Neural progenitor cell (in vitro differentiated cells): ENCODE data around the gene KCNK7.

Source experiments
- EZH2 ChIP-seq: fragments of 200-600 bp; sonication (generic); IDR thresholded peaks from 2 replicates; pipeline ENCODE4 v1.6.1; 2017; ENCODE audit warnings: antibody characterized with exemption, mild to moderate bottlenecking, moderate library complexity
- EZH2phosphoT487 ChIP-seq: fragments of 200-600 bp; sonication (generic); IDR thresholded peaks from 2 replicates; pipeline ENCODE4 v1.6.1; 2017; ENCODE audit warnings: antibody characterized with exemption
- TF ChIP-seq, protein P1 (sequence below): fragments of 200-600 bp; sonication (generic); IDR thresholded peaks from 2 replicates; pipeline ENCODE4 v1.5.1; 2017; ENCODE audit warnings: antibody characterized with exemption, mild to moderate bottlenecking

DNA sequence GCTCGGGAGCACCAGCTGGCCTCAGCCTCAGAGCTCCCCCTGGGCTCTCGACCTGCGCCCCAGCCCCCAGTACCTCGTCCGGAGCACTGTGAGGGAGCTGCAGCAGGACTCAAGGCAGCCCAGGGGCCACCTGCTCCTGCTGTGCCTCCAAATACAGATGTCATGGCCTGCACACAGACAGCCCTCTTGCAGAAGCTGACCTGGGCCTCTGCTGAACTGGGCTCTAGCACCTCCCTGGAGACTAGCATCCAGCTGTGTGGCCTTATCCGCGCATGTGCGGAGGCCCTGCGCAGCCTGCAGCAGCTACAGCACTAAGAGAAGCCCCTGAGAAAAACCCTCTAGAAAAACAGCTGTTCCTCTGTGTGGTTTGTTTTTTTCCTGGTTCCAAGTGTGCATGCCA, 24.2 kb downstream of the KCNK7 start:
- TF ChIP-seq, protein P1, sequence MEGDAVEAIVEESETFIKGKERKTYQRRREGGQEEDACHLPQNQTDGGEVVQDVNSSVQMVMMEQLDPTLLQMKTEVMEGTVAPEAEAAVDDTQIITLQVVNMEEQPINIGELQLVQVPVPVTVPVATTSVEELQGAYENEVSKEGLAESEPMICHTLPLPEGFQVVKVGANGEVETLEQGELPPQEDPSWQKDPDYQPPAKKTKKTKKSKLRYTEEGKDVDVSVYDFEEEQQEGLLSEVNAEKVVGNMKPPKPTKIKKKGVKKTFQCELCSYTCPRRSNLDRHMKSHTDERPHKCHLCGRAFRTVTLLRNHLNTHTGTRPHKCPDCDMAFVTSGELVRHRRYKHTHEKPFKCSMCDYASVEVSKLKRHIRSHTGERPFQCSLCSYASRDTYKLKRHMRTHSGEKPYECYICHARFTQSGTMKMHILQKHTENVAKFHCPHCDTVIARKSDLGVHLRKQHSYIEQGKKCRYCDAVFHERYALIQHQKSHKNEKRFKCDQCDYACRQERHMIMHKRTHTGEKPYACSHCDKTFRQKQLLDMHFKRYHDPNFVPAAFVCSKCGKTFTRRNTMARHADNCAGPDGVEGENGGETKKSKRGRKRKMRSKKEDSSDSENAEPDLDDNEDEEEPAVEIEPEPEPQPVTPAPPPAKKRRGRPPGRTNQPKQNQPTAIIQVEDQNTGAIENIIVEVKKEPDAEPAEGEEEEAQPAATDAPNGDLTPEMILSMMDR, result no peak
- no peak for TF ChIP-seq EZH2phosphoT487
- no peak for TF ChIP-seq EZH2
